ENCODE data around the gene PRPF39.
A peak's percentile ranks its signal among the peaks of the same experiment; 100 is the strongest.
"Not testable (repeated sequence)": the region's sequence is repeated elsewhere in the genome, so short reads cannot be mapped to it uniquely, and the experiment has no call there.

The PRPF39 gene

DNA sequence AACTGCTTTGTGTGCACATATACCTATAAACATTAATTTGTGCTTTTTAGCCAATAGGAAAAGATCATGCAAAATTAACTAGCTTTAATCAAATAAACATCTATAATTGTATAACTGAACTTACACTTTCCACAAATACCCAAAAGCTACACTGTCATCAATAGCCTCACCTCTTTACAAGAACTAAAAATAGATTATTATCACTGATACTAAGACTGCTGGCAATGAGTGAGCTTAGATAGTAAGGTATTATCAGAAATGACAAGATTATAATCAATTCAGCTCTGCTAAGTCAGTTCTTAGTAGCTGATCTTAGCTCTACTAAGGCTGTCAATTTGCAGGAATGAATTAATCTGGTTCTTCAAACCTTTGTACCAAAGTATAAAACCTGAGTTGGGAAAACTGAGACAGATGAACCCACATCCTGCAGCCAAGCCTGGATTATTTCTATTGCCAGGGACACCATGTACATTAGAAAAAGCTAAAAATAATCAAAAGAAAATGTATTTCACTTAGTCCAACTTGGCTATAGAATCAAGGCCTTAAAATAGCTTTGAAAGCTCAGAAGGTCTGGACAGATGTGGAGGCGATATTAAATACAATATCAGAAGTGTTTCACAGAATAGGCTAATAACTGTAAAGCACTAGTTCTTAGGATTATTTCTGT is 45.2 kb downstream of the PRPF39 start:
- no peak for DNase-seq
- intact Hi-C loops (cut with DNase I) = no loop called here

DNA sequence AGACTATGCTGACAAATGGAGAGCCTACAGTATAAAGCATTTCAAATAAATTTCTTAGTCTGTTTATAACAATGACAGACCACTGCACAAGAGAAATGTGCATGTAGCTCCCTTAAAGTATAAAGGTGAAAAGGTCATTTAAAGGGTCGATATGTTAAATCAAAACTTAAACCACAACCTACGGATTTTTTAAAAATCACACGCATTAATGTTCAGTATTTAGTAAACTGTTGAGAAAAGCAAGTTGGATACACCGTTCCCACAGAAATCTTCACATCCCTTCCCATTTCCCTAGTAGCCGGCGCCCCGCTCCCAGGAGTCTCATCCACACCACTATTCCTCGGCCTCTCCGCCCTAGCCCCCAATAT is 49.8 kb downstream of the PRPF39 start:
- intact Hi-C loops (cut with DNase I) = loop anchor here (2.0 to 10.0 kb wide), 4 partner anchors 51 to 239 kb away; partner anchors contain the start of genes MIS18BP1, PRPF39 and TOGARAM1
- no peak for DNase-seq

DNA sequence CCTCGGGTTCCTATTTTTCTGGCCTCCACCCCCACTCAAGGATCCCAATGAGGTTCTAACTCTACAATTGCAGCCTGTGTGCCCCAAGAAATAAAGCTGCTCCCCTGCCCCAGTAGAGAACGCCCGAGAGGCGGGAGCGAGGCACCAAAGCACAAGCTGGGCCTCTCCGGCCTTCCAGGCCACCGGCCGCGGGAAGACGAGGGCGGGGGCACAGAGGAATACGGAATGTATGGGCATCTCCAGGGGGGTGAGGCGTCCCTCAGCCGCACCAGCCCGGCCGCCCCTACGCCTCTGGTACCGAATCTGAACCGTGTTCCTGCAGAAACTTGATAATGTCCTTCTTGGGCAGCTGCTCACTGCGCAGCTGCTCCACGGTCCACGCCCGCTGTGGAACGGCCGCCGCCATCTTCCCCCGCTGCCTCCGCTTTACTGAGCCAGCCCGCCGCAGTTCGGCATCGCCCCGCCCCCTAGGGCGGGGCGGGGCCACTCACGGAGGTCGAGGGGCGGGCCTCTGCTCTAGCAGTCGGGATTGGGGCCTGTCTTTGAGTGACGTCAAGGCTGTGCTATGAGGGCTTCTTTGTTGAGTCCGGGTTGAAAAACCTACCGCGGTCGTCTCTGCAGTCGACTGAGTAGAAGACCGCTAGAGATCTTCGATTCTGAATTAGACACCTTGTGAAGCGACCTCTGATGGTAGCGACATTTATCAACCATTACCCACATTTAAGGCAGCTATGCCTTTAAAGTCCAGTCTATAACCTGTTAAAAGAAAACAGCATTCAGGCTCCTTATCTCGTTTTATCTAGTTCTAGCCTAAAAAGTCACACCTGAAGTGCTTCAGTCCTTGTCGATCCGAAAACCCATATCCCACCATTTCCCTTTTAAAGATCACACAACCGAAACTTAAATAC is 50.4 kb downstream of the PRPF39 start, which contains the start of gene FKBP3:
TSS of gene FKBP3 (minus strand) at position 431 of the 908 bp plus-strand sequence. CDS start at position 406, 25 bp downstream.
- intact Hi-C loops (cut with DNase I) = loop anchor here (2.0 to 10.0 kb wide), 4 partner anchors 52 to 240 kb away; partner anchors contain the start of genes MIS18BP1, PRPF39 and TOGARAM1
- DNase-seq = peak; percentile 92 to 100 (median 98)

DNA sequence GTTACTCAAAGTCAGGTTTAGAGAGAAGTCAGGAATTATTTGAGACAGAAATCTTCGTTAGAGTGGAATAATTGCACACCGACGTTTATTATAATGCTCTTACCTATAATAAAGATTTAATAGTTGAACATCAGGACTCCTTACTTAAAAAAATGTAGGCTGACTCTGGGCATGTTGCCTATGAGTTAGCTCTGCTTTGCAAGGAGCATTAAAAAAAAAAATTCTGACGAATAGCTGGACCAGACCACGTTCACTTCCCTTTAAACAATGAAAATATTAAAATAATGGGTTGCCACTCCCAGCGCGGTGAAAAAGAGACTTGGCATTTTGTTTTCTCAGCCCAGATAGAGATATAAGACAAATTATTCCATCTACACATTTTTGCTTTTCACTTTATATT is 51.2 kb downstream of the PRPF39 start:
- intact Hi-C loops (cut with DNase I) = loop anchor here (2.0 to 10.0 kb wide), 3 partner anchors 120 to 240 kb away; partner anchors contain the start of genes MIS18BP1 and TOGARAM1
- DNase-seq = peak in 2 of 42 donors; percentile 5 to 8

DNA sequence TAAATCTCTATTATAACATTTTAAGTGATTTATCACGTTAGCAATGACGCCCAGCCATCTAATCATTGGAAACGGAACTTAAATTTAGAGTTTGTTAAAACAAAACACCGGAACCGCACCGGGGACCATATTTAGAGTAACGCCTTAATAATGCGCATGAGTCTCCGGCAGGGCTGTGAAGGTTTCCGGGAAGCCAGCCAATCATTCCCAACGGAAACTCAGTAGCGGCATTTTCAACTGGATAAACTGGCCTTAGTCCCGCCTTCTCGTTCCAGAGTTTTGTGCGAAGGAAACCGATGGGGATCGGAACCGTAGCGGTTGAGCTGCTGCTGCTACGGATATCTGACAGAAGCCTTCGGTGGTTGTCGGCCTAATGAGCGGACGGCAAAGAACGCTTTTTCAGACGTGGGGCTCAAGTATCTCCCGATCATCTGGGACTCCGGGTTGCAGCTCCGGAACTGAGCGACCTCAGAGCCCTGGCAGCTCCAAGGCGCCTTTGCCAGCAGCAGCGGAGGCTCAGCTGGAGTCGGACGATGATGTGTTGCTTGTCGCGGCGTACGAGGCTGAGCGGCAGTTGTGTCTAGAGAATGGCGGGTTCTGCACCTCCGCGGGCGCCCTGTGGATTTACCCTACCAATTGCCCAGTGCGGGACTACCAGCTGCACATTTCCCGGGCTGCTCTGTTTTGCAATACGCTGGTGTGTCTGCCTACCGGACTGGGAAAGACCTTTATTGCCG is 51.9 kb downstream of the PRPF39 start, which contains the start of gene FANCM:
TSS of gene FANCM (plus strand) at position 272 of the 737 bp plus-strand sequence. CDS start at position 374, 102 bp downstream.
- intact Hi-C loops (cut with DNase I) = loop anchor here (2.0 to 10.0 kb wide), 3 partner anchors 119 to 241 kb away; partner anchors contain the start of genes MIS18BP1 and TOGARAM1
- peak; percentile 78 to 98 (median 92) for DNase-seq

DNA sequence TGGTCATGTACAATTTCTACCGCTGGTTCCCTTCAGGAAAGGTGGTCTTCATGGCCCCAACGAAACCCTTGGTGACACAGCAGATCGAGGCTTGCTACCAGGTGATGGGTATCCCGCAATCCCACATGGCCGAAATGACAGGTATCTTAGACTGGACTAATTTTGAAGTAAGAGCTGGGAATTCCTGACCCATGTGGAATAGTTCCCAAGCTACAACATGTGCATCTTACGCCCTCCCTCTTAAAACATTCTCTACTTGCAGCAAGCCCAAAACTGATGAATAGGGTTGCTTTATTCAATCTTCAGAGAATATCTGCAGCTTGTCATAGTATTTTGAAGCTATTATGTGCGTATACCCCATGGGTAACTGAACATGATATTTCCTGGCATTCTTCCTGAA is 52.5 kb downstream of the PRPF39 start:
- no peak for DNase-seq
- intact Hi-C loops (cut with DNase I) = loop anchor here (10.0 kb wide), 2 partner anchors 118 to 242 kb away; partner anchors contain the start of gene MIS18BP1

DNA sequence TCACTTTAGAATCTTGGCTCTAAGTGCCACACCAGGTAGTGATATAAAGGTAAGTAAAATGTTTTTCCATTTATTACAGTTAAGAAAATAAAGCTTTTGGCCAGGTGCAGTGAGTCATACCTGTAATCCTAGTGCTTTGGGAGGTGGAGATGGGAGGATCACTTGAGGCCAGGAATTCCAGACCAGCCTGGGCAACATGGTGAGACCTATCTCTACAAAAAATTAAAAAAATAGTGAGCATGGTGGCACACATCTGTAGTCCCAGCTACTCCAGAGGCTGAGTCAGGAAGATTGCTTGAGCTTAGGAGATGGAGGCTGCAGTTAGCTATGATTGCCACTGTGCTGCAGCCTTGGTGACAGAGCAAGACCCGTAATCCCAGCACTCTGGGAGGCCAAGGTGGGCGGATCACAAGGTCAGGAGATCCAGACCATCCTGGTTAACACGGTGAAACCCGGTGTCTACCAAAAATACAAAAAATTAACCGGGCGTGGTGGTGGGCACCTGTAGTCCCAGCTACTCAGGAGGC is 56.8 kb downstream of the PRPF39 start:
- no peak for DNase-seq
- intact Hi-C loops (cut with DNase I) = no loop called here

DNA sequence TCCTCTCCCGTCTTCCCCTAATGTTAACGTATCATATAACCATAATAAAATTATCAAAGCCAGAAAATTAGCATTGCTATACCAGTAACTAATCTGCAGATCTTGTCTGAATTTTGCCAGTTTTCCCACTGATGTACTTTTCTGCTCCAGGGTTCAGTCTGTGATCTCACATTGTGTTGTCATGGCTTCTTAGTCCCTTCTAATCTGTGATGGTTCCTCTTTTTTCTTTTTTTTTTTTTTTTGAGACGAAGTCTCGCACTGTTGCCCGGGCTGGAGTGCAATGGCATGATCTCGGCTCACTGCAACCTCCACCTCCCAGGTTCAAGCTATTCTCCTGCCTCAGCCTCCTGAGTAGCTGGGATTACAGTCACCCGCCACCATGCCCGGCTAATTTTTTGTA is 58.2 kb downstream of the PRPF39 start:
- intact Hi-C loops (cut with DNase I); DNase-seq: not testable (repeated sequence)

DNA sequence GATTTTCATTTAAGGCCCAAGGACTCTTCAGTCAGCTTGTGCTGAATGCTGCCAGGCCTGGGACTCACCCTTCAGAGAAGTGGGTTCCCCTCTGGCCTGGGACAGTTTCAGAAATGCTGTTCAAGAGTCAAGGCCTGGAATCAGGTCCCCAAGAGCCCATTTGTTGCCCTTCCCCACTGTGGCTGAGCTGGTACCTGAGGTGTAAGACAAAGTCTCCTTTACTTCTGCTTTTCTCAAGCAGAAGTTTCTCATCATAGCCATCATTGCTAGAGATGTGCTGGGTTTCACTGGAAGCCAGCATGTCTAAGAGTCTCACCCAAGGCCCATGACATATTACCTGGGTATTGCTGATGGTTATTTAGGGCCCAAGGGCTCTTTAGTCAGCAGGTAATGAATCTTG is 60.7 kb downstream of the PRPF39 start:
- DNase-seq = no peak
- intact Hi-C loops (cut with DNase I) = no loop called here

DNA sequence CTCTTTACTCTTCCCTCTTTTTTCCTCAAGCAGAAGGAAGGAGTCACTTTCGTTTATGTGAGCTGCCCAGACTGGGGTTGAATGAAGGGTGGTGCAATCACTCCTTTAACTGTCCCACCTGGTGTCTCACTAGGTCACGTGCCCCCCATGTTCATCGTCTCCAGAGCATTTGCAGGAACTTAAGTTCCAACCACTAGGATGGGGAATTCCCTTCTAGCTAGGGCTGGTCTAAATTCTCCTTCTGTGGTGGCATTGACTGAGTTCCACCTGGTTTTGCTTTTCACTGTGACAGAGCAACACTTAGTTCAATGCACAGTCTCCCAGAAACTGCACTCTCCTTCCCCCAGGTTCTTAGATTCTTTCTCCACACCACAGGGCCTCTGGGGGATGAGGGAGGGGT is 61.3 kb downstream of the PRPF39 start:
- no peak for DNase-seq
- intact Hi-C loops (cut with DNase I) = no loop called here

DNA sequence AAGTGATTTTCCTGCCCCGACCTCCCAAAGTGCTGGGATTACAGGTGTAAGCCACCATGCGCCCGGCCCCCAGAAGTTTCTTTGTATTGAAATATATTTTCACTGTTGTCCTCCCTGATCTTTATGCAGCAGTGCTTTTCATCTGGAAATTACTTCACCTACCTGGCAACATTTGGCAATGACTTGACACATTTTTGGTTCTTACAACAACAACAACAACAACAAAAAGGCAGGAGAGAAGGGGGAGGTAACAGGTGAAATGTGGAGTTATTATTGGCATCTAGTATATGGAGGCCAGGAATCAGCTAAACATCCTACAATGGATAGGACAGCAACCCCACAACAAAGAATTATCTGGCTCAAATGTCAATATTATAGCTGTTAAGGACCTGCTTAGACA is 65.7 kb downstream of the PRPF39 start:
- no peak for DNase-seq
- intact Hi-C loops (cut with DNase I) = no loop called here

DNA sequence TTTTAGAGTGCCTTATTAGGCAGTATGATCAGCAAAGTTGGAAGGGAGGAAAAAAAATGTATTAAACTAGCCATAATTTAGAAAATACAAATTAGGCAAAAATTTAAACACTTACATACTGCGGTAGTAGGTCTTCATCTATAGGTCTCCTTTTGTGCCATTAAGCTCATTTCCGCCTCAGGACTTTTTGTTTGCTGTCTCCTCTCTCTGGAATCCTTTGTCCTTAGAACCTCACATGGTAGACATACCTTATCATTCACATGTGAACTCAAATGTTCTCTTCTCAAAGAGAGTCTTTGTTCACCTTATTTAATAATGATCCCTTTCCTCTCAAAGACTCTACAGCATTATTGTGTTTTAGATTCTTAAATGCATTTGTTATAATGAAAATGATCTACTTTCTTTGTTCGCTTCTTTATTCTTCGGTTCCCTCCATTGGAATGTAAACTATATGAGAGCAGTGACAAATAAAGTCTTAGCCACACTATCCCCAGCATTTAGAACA is 66.5 kb downstream of the PRPF39 start:
- no peak for DNase-seq

DNA sequence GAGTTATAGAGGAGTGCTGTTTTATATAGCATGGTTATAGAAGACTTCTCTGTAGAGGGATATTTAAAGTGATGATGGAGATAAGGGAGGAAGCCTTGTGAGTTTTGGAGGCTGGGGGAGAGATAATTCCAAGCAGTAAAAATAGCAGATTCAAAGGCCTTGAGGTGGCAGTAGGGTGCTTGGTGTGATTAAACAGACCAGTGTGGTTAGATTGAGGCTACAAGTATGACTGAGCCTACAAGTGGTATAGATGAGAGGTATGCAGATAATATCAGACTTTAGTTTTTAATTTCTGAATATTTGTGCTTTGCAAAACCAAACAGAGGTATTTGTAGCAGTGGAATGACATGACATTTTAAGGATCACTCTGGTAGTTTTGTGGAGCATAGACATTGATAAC is 72.2 kb downstream of the PRPF39 start:
- DNase-seq = no peak
- intact Hi-C loops (cut with DNase I) = no loop called here

More for the DNA sequence above, 66.5 kb downstream of the PRPF39 start:
- intact Hi-C loops (cut with DNase I) = no loop called here

All from head of caudate nucleus (tissue), 42 donors.